ENCODE measurements around the gene PRELID1. TPM values are rescaled to one million over a fixed set of nuclear protein-coding genes. Genes with fewer than 3 reads are reported as not detected.

The PRELID1 gene
- polyA plus RNA-seq, 3 donors: 264 to 510 (median 490) TPM

DNA sequence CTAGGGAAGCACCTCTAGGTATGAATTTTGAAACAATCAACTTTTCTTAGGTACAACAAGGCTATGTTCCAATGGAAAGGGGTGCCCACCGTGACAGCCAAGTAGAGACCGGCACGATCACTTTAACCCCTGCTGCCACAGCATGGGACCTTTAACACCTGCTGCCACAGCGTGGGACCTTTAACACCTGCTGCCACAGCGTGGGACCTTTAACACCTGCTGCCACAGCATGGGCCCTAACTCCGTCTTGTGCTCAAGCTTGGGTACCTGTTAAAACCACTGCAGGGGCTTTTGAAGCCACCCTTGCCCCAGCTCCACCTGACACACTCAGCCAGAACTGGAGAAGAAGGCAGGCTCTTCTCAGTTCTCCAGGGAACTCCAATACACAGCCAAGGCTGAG lies 26.3 kb downstream of the PRELID1 start:
- Histone ChIP-seq H3K4me3 (replicated peaks in 1 of 3; ENCODE audit: low read depth in 2 of 3, low read length in 3 of 3) (no peak overlapping the region), H3K27me3 (ENCODE audit: control insufficient read depth in 2 of 2, insufficient read depth in 2 of 2, low read length in 2 of 2) (no peaks in the 10 kb centered on the region), H3K9me3 (replicated peaks in 1 of 2; ENCODE audit: control insufficient read depth in 1 of 2, insufficient read depth in 1 of 2, low read length in 2 of 2) (no peaks in the 10 kb centered on the region), H3K27ac (ENCODE audit: low read depth in 1 of 2, low read length in 2 of 2) (no peak overlapping the region), H3K79me2 (ENCODE audit: insufficient read depth, low read length) (no peaks in the 10 kb centered on the region), H3K4me2 (replicated peaks; ENCODE audit: extremely low read depth, low read length, poor library complexity, severe bottlenecking) (no peak overlapping the region), H2AFZ (ENCODE audit: insufficient read depth, low read depth, low read length, poor library complexity, severe bottlenecking) (no peak overlapping the region), H3K9ac (ENCODE audit: insufficient read depth, low read length, poor library complexity, severe bottlenecking) (no peak overlapping the region), H3K4me1 (ENCODE audit: control insufficient read depth in 1 of 2, insufficient read depth in 2 of 2, low read length in 2 of 2) (peaks cover 2 to 6% of the 10 kb centered on the region in 2 donors), H3K36me3 (replicated peaks in 1 of 2; ENCODE audit: control insufficient read depth in 1 of 2, insufficient read depth in 2 of 2, low read length in 2 of 2) (peaks cover 52 to 81% of the 10 kb centered on the region in 2 donors), H4K20me1 (ENCODE audit: insufficient read depth, low read length) (peaks cover 51% of the 10 kb centered on the region)
- Mint-ChIP-seq H3K4me3 (no peak overlapping the region), H3K36me3 (peaks cover 65 to 89% of the 10 kb centered on the region in 2 donors), H3K27ac (peak overlapping the region in 1 of 7 donors; percentile 37), H3K27me3 (ENCODE audit: low read depth in 3 of 3) (peaks cover 2 to 8% (median 7%) of the 10 kb centered on the region in 3 donors), H3K9me3 (no peaks in the 10 kb centered on the region), H3K4me1 (peaks cover 23% of the 10 kb centered on the region)
- 100% methylated on average over 6 of the region's 6 CpGs for WGBS (ENCODE audit: insufficient coverage)
- TF ChIP-seq, protein P1, sequence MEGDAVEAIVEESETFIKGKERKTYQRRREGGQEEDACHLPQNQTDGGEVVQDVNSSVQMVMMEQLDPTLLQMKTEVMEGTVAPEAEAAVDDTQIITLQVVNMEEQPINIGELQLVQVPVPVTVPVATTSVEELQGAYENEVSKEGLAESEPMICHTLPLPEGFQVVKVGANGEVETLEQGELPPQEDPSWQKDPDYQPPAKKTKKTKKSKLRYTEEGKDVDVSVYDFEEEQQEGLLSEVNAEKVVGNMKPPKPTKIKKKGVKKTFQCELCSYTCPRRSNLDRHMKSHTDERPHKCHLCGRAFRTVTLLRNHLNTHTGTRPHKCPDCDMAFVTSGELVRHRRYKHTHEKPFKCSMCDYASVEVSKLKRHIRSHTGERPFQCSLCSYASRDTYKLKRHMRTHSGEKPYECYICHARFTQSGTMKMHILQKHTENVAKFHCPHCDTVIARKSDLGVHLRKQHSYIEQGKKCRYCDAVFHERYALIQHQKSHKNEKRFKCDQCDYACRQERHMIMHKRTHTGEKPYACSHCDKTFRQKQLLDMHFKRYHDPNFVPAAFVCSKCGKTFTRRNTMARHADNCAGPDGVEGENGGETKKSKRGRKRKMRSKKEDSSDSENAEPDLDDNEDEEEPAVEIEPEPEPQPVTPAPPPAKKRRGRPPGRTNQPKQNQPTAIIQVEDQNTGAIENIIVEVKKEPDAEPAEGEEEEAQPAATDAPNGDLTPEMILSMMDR (IDR thresholded peaks at IDR 0.05): no peak
- intact Hi-C loops (cut with micrococcal nuclease): no loop called here
- no peak for DNase-seq

DNA sequence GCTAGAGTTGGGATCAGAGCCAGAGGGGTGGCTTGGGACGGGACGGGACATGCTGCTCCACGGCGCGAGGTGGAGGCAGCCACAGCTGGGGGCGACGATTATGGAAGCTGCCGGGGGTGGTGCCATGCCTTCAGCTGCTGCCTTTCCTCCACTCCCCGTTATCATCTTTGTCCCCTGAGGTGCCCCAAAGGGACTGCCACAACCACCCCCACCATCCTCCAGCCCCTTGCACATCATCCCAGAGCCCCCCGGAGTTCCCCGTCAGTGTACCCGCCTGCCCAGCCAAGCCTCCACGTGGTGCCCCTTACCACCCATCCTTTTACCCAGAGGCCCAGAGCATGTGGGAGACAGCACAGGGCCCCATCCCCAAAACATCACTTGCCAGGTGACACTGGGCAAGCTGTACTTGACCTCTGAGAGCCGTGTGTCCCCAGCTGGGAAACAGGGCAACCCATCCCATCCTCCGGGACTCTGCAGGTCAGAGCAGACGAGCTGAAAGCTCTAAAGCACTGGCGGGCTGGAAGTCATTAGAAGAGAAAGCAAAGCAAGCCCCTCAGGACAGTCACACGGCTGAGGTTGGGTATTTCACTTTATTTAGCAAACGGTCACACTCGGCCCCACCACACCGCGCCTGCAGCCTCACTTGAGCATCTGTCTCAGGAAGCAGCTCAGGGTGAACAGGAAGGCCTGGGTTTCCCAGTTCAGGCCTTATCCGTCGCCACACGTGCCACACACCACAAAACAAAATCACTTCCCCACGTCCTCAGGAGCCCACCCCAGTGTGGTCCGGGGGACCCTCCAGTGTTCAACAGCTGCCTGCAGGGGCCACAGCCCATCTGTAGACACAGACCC lies 27.6 kb downstream of the PRELID1 start:
- H3K4me1 ChIP-seq (ENCODE audit: control insufficient read depth in 1 of 2, insufficient read depth in 2 of 2, low read length in 2 of 2): peaks cover 2 to 6% of the 10 kb centered on the region in 2 donors
- intact Hi-C loops (cut with micrococcal nuclease): no loop called here
- no peak overlapping the region for H3K4me3 Mint-ChIP-seq

More for the DNA sequence above, 27.6 kb downstream of the PRELID1 start:
- peaks cover 72 to 91% of the 10 kb centered on the region in 2 donors for H3K36me3 Mint-ChIP-seq
- peaks cover 23% of the 10 kb centered on the region for H3K4me1 Mint-ChIP-seq
- TF ChIP-seq, protein P1 (IDR thresholded peaks at IDR 0.05): no peak
- Histone ChIP-seq H2AFZ (ENCODE audit: insufficient read depth, low read depth, low read length, poor library complexity, severe bottlenecking) (no peak overlapping the region), H3K27ac (ENCODE audit: low read depth in 1 of 2, low read length in 2 of 2) (no peak overlapping the region), H4K20me1 (ENCODE audit: insufficient read depth, low read length) (peaks cover 63% of the 10 kb centered on the region), H3K27me3 (ENCODE audit: control insufficient read depth in 2 of 2, insufficient read depth in 2 of 2, low read length in 2 of 2) (no peaks in the 10 kb centered on the region), H3K9me3 (replicated peaks in 1 of 2; ENCODE audit: control insufficient read depth in 1 of 2, insufficient read depth in 1 of 2, low read length in 2 of 2) (no peaks in the 10 kb centered on the region), H3K4me2 (replicated peaks; ENCODE audit: extremely low read depth, low read length, poor library complexity, severe bottlenecking) (no peak overlapping the region), H3K79me2 (ENCODE audit: insufficient read depth, low read length) (no peaks in the 10 kb centered on the region), H3K9ac (ENCODE audit: insufficient read depth, low read length, poor library complexity, severe bottlenecking) (no peak overlapping the region), H3K4me3 (replicated peaks in 1 of 3; ENCODE audit: low read depth in 2 of 3, low read length in 3 of 3) (no peak overlapping the region), H3K36me3 (replicated peaks in 1 of 2; ENCODE audit: control insufficient read depth in 1 of 2, insufficient read depth in 2 of 2, low read length in 2 of 2) (peaks cover 66 to 89% of the 10 kb centered on the region in 2 donors)
- WGBS (ENCODE audit: insufficient coverage): 33% methylated on average over 23 of the region's 27 CpGs
- H3K27ac Mint-ChIP-seq: peak overlapping the region in 1 of 7 donors; percentile 57
- no peaks in the 10 kb centered on the region for H3K9me3 Mint-ChIP-seq
- H3K27me3 Mint-ChIP-seq (ENCODE audit: low read depth in 3 of 3): peaks cover 2 to 10% (median 8%) of the 10 kb centered on the region in 3 donors
- DNase-seq: no peak

Measured in CD14-positive monocyte (primary cell).